CD4-positive, alpha-beta T cell treated with Interleukin-2 at 100 ng/mL for 4 hours (primary cell): ENCODE results near the gene CRAT.

ENCODE experiments used
- DNase-seq: peaks from one replicate; pipeline ENCODE4 v3.0.0-alpha.2; 2020; ENCODE audit warnings: low spot score

The CRAT gene

DNA sequence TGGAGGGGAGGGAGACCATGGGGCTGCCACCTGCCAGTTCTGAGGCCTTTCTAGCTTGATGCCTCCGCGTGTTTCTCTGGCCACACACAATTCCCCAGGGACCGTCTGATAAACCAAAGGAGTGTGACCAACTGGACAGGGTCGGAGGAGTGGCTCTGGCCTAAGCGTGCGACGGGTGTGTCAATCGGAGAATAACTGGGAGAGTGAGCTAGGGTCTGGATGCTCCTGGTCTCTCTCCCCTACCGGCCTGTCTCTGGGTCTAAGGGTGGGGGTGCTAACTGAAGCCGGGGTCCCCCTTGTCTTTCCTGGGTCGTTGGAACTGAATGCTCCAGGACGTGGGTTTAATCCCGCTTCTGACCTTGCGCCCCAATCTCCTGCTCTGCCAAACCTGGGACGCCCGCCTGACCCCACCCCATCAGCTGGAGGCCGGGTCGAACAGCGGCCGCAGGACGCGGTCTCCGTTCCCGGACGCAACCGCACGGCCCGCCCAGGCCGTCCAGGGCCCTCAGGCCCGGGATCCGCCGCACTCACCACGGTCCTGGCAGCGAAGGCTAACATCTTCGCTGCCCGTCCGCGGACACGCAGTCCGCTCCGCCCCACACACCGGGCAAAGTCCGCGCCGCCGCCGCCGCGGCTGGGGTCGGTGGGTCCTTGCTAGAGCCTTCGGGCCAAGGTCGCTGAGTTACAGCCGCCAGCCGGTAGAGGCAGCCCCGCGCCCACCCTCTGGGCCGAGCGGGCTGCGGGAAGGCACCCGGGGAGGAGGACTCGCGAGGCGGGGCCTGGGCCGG is 447 bp downstream of the CRAT start:
- no peak for DNase-seq

DNA sequence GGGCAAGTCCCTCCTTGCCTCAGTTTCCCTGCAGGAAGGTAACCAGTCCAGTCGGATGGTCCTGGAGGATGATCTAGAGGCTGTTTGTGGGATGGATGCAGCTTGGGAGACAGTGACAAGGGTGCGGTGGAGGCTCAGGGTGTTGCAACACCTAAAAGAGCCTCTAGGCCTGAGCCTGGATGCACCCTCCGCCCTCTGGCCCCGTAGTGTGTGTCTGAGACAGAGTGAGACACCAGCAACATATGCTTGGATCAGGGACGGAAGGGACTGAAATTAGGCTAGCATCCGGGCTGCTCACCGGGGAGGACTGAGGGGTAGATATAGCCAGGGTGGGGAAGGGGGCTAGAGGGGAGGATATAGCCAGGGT is 1.1 kb downstream of the CRAT start:
- no peak for DNase-seq

DNA sequence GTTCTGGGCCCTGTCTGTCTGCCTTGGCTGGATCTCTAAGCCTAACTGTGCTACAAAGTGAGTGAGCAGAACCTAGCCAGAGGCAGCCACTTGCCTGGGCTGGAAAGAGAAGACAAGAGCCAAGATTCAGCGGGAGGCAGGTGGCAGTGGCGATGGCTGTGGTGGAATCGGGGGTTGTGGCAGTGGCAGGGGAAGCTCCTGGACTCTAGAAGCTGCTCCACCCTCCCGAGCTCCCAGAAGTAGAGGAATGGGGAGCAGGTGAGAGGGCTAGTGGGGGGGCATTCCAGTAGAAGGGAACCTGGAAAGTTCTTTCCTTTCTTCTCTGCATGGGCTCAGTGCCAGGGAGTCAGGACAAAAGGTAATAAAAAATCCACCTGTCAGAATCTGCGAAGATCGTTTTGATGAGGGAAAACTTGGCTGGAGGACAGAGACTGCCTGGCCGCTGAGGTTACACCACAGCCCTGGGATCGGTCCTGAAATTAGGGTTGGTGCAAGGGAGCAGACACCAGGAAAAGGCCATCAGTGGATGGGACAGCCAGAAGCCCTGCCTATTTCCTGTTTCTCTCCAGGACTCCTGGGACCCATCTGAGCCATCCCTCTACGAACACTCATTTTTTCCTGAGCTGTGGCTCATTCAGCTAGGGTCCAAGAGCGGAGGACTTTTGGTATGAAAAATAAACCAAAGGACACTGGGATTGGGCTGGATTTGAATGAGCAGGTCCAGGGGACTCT is 1.6 kb downstream of the CRAT start:
- no peak for DNase-seq

DNA sequence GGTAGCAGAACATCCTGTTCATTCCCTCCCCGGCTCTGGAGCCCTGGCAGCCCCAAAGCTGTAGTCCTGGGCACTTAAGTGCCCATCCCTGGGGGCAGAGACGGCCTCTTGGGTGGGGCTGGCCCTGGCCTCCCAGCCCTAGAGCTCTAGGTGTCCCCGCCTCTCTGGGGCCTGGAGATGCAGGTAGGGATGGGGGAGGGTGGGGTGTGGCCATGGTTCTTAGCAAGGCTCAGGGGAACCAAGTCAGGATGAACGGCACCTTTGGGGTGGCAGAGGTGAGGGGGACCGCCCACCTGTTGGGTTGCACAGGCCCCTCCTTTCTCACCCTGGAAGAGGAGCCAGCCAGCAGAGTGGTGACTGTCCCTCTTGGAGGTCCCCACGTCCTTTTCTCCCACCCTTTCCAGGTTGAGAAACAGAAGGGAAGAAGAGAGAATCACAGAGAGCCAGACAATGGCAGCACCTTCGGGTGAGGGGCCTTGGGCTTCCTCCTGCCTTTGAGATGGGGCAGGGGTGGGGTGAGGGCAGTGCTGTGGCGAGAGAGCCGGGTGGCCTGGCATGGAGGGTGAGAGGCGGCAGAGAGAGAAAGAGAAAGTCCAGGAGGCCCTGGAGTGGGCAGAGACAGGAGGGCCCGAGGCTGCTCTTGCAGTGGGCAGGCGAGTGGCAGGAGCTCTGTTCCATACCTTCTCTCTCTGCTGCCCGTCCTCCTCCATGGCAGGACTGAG is 2.3 kb downstream of the CRAT start:
- no peak for DNase-seq

DNA sequence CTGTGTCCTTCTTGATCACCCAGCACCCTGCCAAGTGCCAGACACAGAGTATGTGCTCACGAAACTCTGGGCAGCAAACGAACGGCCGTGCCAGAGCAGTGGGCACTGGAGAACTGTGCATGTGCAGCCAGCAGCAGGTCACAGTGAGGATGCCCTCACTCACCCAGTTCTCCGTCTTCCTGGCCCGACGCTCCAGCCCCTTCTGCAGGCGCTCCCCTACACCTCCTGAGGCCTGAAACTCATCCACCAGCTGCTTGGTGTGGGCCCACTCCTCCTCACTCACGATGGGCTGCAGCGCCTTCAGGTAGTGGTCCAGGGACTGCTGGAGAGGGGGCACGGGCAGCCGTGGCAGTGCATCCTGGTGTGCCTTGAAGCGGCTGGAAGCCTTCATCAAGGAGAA is 2.9 kb downstream of the CRAT start:
- no peak for DNase-seq

DNA sequence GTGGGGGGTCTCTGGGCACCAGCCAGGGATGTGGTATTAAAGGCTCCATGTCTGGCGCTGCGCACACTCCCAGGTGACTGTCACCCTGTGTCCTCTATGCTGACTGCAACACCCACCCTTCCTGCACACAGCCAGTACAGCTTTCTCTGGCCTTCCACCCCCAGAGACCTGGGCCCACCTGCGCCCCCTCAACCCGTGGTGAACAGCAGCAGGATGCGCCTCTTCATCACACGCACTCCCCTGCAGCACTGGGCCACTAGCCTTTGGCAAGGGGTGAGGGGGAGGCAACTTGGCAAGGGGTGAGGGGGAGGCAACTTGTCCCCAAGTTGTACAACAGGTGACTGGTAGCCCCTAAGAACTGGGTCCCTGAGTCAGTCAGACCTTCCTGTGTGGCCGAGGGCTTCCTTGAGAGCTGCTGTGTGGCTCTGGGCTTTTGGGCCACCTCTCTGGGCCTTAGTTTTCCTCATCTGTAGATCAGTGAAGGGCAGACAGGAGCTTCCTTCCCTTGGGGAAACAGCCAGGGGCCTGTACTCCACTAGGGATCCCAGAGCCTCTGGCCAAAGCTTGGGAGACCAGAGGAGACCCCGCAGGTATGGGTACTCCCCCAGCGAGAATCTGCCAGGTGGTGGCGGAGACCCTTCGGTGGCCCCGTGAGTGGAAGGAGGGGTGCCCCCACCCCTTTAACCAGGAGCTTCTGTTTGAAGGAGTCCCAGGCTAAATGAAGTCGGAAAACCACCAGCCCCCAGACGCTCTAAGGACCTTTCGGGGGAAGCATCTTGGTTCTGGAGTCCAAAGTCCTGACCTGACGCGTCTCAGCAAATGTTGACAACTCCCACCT is 4.5 kb downstream of the CRAT start:
- no peak for DNase-seq

DNA sequence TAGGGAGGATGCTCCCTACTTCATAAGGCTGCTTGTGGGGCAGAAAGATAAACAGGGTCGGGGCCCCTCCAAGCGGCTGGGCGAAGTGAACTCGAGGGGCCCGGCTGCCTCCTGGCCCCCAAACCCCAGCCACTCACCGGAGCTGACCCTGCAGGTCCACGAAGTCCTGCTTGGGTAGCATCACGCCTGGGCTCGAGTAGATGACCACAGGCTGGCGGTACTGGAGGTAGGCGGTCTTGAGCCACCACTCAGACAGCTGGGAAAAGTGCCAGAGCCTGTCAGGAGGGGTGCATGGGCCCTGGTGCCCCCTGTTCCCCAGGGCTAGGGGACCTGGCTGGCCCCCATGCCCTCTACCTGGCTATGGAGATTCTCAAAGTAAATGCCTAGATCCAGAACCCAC is 6.5 kb downstream of the CRAT start:
- DNase-seq = no peak

DNA sequence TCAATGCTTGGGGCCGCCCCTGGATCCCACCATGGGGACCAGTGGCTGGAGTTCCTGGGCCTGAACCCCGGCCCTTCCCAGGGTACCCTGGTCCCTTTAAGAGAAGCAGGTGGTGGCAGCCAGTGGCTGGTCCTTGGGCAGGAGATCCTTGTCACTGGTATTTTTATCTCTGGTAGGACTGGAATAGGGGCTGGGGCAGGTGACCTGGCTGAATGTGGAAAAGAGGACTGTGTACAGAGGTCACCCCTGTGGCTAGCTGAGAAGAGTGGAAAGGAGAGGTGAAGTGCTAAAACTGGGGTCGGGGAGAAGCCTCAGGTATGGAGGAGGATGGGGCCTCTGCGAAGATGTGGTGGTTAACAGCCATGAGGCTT is 7.0 kb downstream of the CRAT start:
- no peak for DNase-seq

DNA sequence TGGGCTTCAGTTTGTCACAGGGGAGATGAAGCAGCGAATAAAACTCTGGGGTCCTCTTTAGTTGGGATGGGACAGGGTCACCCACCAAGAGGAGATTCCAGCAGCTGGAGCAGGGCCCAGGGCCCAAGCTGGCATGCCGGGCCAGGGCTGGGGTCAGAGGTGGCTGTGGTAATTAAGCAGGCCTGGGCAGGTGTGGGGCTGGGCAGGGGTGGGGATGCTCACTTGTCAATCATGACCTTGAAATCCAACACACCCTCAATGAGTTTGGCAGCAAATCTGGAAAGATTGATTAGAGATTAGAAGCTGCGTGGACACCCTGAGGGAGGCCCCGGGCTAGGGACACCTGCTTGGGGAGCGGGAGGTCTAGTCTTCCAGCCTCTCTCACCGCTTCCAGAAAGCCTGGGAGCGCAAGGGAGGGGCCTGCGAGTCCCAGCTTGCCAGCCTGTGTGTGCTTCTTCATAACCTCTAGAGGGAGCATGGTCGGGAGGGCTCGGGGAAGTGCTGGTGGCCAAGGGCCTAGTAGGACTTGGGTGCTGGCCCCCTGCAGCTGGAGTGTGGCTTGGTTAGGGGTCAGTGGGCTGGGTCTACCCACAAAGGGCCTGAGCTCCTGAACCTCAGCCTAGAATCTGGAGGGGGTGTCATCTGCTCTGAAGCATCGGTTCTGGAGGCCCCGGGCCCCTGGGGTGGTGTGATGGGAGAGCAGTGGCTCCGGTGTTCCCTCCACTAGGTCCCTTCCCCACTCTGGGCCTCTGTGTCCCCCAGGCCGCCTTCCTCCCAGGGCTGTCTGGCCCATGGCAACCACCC is 7.6 kb downstream of the CRAT start:
- no peak for DNase-seq

DNA sequence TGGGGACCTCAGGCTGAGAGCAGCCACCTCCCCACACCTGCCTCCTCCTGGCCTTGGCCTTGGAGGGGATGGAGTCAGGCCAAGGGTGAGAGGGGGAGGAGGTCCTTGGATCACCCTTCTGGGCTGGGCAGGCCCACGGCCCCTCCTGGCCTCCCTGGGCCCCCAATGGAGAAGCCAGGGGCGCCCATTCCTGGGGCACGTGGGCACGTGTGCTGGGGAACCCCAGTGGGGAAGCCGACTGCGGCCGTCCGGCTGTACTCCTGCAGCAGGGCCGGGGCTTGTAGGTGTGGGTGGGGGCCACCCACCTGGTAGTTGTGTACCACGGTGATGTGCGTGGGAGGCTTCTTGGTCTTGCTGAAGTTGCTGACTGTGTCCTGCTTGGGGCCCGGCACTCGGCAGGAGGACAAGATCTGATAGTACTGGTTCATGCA is 8.5 kb downstream of the CRAT start:
- DNase-seq = no peak

DNA sequence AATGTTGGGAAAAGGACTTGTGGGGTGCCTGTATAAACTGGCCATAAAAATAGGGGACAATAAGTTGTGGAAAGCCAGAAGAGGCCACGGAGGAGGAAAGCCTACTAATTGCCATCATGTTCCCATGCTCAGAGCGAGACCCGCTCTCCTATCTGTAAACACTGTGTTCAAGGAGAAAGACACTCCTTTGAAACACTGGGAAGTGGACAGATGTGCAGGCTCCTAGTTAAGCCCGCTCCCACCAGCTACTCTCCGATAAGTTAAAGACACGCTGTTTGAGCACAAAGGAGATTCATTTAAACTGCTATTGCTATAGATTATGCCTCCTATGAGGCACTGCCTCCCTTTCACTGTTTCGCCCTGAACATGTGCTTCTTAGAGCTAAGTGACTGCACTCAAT is 9.3 kb downstream of the CRAT start:
- no peak for DNase-seq

DNA sequence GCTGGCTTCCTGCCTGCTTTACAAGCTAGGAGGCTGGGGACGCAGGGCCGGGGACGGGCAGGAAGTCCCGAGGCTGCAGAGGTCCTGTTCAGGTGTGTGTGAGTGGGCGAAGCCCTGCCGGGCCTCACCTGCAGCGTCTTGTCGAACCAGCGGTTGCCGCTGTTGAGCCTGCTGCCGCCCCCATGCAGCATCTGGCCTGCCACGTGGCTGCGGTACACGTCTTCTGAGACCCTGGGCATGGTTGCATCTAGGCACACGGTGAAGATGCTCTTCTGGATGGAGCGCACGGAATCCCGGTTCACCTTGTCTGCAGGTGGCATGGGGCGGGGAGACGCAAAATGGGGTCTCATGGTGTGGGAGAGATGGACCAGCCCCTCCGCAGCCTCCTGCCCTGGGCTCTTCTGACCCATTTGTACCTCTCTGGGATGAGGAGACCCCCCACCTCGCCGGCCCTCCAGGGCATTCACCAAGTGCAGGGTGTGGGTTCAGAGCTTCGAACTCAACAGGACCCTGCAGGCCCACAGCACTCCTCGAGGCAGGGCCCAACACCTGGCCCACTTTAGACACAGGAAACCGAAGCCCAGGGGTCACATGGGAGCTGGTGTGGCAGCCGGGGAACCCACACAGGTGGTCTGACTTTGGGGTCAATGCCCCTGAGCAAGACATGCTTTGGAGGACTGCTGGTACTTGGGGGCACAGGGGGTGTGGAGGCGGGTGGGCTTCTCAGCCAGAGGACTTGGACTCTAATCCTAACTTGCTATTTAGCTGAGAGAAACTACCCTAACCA is 10.0 kb downstream of the CRAT start:
- DNase-seq = no peak

DNA sequence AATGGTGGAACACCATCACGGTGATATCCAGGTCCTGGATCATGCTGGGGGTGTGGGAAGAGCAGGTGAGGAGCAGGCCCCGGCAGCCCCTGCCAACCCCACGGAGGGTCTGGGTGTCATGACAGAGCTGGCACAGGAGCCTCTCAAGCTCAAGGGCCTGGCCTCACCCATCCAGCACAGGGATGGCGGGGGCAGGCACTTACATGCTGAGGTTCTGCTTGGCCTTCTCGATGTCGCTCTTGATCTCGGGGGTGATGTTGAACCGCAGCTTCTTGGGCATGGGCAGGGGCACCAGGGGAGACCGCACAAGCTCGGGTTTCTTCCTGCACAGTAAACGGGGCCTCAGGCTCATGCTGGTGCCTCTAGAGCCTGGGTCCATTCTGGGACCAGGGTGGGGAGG is 12.3 kb downstream of the CRAT start:
- DNase-seq = no peak

DNA sequence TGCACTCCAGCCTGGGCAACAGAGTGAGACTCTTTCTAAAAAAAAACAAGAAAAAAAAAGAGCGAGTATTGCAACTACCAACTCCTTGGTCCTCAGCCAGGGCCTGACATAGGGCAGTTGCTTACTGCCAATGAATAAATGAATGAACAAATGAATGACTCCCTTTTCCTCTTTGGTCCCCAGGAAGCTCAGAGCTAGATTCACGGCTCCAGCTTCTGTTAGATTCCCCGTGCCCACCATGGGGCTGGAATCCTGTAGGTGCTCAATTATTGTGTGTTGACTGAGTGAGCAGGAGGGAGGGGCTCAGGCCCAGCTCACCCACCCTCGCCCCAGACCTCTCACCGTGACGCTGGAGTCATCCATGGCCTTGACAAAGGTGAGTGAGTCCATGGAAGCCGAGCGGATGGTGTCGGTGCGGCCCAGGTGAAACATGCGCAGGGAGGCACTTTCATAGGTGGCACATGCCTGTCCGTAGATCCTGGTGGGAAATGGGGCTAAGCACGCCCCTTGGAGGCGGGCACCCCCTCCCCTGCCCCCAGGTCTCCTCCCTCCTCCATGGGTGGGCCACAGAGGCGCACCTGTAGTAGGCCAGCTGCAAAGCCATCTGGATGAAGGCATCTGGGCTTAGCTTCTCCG is 12.8 kb downstream of the CRAT start:
- DNase-seq = no peak

DNA sequence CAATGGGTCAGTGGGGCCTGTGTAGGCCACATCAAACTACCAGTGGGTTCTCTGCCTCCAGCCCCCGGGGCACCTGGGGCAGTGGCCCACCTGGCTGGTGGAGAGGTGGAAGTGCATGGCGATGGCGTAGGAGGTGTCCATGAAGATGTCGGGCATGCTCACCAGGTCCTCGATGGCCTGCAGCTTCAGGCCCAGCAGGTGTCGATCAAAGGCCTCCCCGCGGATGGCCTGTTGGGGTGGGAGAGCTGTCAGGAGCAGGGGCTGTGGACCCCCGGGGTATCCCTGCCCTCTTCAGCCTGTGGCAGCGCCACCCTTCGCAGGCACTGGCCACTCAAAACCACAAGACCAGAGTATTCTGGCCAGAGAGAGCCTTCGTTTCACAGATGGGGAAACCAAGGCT is 14.7 kb downstream of the CRAT start:
- no peak for DNase-seq

DNA sequence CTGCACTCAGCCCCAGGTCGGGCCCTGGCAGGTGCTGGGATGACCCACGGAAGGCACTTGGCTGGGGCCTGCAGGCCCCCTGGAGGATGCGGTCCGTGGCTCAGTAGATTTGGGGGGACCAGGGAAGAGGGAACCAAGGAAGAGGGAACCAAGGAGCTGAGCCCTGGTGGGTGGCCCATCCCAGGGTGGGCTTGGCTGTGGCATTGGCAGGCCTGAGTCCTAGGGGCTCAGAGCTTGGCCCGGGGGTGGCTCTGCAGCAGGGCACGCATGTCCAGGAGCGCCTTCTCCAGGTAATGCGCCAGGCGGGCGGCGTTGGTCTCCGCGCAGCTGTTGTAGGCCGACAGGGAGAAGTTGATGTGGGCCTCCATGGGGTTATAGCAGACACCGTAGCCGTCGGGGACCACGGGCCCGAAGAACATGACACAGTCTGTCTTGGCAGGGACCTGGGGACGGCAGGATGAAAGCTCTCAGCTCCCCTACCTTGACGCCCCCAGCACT is 15.4 kb downstream of the CRAT start:
- no peak for DNase-seq

DNA sequence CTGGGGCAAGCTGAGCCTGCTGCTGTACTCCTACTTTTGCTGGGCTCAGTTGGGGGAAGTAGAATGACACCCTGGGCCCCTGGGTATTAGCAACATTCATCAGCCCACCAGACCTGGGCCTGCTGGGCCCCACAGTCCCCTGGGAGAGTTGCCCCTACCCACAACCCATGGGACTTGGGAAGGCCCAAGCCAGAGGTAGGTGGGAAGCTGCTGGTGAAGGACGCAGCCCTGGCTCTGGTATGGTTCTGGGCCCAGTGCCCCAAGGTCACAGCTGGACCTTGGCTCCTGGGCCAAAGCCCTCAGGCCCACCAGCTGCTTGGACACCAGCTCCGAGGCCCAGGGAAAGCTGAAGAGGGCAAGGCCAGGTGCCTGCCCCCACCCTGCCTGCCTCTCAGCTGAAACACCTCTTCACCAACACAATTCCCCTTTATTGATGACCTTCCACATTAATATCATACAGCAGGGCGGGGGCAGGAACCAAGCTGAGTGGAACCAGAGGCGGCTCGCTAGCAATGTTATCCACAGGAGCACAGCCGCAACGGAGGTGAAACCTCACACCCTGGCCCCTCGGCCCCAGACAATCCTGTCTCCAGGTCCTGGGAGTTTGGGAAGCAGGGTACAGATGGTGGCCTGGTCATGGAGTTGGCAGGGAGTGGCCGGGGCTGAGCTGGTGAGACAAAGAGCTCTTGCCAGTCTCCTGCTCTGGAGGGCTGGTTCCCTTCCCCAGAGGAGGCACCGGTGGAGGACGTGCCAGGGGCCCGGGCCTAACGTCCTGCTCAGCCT is 16.0 kb downstream of the CRAT start:
- no peak for DNase-seq

DNA sequence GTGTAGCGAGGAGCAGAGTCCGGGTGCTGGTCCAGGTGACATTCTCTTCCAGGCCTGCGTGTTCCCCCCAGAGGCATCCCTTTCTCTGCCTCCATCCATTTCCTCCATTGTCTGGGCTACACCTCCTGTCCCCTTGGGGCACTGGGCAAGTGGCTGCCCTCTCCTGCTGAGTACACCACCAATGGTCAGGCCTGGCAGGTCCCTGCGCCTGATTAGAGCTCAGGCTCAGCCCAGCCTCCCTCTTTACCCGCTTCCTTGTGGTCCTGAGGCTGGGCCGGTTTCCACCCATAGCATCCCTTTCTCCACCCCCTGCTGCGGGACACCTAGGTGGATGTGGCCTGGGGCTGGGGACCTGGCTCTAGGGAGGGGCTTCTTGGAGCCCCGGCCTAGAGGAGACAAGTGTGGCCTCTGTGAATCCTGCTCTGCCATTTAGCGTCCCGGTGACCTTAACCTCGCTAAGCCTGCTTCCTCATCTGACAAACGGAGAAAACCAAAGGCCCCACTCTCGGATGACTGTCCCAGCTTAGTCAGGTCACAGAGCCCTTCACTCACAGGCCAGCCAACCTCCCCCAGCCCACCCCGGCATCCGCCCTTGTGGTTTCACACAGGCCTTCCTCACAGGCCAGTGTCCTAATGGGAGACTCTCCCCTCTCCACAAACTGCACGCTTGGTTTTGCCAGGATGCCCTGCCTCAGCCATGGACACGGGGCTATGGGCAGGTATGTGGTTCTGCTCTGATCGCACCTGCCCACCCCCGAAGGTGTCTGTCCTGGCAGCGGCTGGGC is 16.8 kb downstream of the CRAT start:
- no peak for DNase-seq
